ENCODE measurements around the gene WDR89.
A peak's percentile ranks its signal among the peaks of the same experiment; 100 is the strongest.
"Not testable (repeated sequence)": the region's sequence is repeated elsewhere in the genome, so short reads cannot be mapped to it uniquely, and the experiment has no call there.

WDR89 gene

GRCh38 chr14:63594455-63595372, 47.0 kb downstream of the WDR89 start:
- DNase-seq: no peak

GRCh38 chr14:63583046-63583445, 58.6 kb downstream of the WDR89 start:
- DNase-seq: not testable (repeated sequence)

- DNase-seq: no peak
Observed at GRCh38 chr14:63581491-63581890, 60.2 kb downstream of the WDR89 start.

- no peak for DNase-seq
Observed at GRCh38 chr14:63578300-63578699, 63.4 kb downstream of the WDR89 start.

- no peak for DNase-seq
Observed at GRCh38 chr14:63573581-63573980, 68.1 kb downstream of the WDR89 start.

- no peak for DNase-seq
Observed at GRCh38 chr14:63565448-63565847, 76.2 kb downstream of the WDR89 start.

- no peak for DNase-seq
Observed at GRCh38 chr14:63564318-63564717, 77.4 kb downstream of the WDR89 start.

- DNase-seq: no peak
Observed at GRCh38 chr14:63563370-63564026, 78.2 kb downstream of the WDR89 start.

- DNase-seq: no peak
Observed at GRCh38 chr14:63562405-63562804, 79.3 kb downstream of the WDR89 start.

- peak; percentile 4 for DNase-seq
Observed at GRCh38 chr14:63555572-63555971, 86.1 kb downstream of the WDR89 start.

- DNase-seq: no peak
Observed at GRCh38 chr14:63551332-63551731, 90.3 kb downstream of the WDR89 start.

- DNase-seq: no peak
Observed at GRCh38 chr14:63547798-63548335, 93.8 kb downstream of the WDR89 start.
